Body of pancreas (tissue), 4 donors: ENCODE measurements around the gene EHBP1L1. TPM values are rescaled to one million over a fixed set of nuclear protein-coding genes. Genes with fewer than 3 reads are reported as not detected.

Experiments used
- ATAC-seq: fragments of 150-250 bp; one replicate; pipeline ENCODE4 v1.9.1; 2016
- DNase-seq, 4 donors: peaks; one replicate each; pipeline ENCODE4 v3.0.0-alpha.2; 2019
- H3K27ac ChIP-seq, 4 donors: fragments of 200-600 bp; sonication (generic); 1 replicate in 3 of 4; 2 replicates in 1 of 4; pipeline versions ENCODE4 v1.5.1 to v1.6.1; 2016 to 2019; ENCODE audit warnings: mild to moderate bottlenecking in 1 of 4, mixed read lengths in 1 of 4, moderate library complexity in 1 of 4
- H3K27me3 ChIP-seq, 2 donors: fragments of 200-600 bp; sonication (generic); one replicate each; pipeline ENCODE4 v1.6.0; 2016; ENCODE audit warnings: mild to moderate bottlenecking in 1 of 2
- H3K36me3 ChIP-seq, 2 donors: fragments of 200-600 bp; sonication (generic); replicated peaks in 1 of 2; 2 replicates each; pipeline ENCODE4 v1.5.1; 2016; ENCODE audit warnings: low read depth in 2 of 2; ENCODE audit not compliant: insufficient read depth in 1 of 2
- H3K4me1 ChIP-seq: fragments of 200-600 bp; sonication (generic); one replicate; pipeline ENCODE4 v1.6.0; 2016
- H3K4me3 ChIP-seq, 2 donors: fragments of 200-600 bp; sonication (generic); 1 replicate in 1 of 2; 2 replicates in 1 of 2; pipeline ENCODE4 v1.5.1; 2016 to 2019
- H3K9me3 ChIP-seq, 3 donors: fragments of 200-600 bp; sonication (generic); 1 replicate in 2 of 3; 2 replicates in 1 of 3; pipeline ENCODE4 v1.5.1; 2016
- CTCF ChIP-seq, 7 experiments: fragments of 450-650 bp in 4 of 7; fragments of 200-600 bp in 3 of 7; sonication (generic) in 3 of 7; IDR thresholded peaks; one replicate each; pipeline ENCODE4 v1.5.1; 2016 to 2019; ENCODE audit warnings: antibody characterized with exemption in 7 of 7
- POLR2A ChIP-seq, 3 donors: fragments of 450-650 bp; IDR thresholded peaks; one replicate each; pipeline ENCODE4 v1.6.1; 2016; ENCODE audit warnings: antibody characterized with exemption in 3 of 3, mild to moderate bottlenecking in 2 of 3
- WGBS, 2 donors: methylation state at CpG; one replicate each; pipeline ENCODE4 v1.1.5; 2017; 5-methylcytosine and 5-hydroxymethylcytosine counted together
- intact Hi-C: fragments of 100-400 bp; cut with DNase I; formaldehyde crosslinking; loops from one replicate; pipeline ENCODE4 v1.15.1; 2023
- total RNA-seq, 2 donors: library from RNA; depleted of rRNA; stranded (reverse); fragments of >200 nt; gene quantifications; one replicate each; pipeline ENCODE4 v1.1.0, GENCODE V29; 2016

The EHBP1L1 gene
- total RNA-seq, 2 donors from 2014 or later = 35.0 to 76.1 TPM

GRCh38 chr11:65554842-65555430 lies 20.9 kb upstream of the EHBP1L1 start:
- Histone ChIP-seq H3K36me3 (no peaks in the 10 kb centered on the region), H3K9me3 (no peaks in the 10 kb centered on the region), H3K4me1 (peaks cover 61% of the 10 kb centered on the region), H3K27ac (no peak overlapping the region), H3K4me3 (no peak overlapping the region), H3K27me3 (no peaks in the 10 kb centered on the region)
- WGBS, 2 donors = 71 to 92% methylated on average over 4 of the region's 4 CpGs
- intact Hi-C loops = no loop called here
- DNase-seq = no peak
- no peak for ATAC-seq
- TF ChIP-seq CTCF (IDR thresholded peaks at IDR 0.05) = no peak

DNA sequence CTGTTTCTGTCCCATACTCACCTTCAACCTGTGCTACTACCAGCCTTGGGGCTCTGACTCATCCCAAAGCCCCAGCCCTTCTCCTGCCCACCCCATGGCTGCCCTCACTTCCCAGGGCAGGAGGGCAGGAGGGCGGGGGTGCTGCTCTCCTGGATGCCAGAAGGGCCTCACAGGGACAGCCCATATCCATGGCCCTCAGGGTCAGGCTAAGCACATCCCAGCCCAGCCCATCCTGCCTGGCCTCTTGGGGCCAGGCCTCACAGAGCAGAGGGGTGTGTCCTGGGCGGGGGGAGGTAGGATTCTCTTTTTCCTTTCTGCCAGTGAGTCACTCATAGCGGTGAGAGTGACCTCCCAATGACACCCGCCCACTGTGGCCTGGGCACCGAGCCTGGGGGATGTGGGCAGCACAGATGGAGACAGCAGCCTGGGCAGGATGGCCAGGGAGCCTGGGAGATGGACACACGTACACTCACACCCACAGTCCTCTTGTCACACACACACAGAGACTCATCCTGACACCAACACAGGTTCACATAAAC lies 20.1 kb upstream of the EHBP1L1 start:
- H3K4me3 ChIP-seq = no peak overlapping the region
- TF ChIP-seq POLR2A (IDR thresholded peaks at IDR 0.05) = no peak
- TF ChIP-seq CTCF (IDR thresholded peaks at IDR 0.05) = no peak
- WGBS, 2 donors = 48 to 51% methylated on average over 4 to 5 of the region's 6 CpGs
- no peaks in the 10 kb centered on the region for H3K27me3 ChIP-seq
- no peak for ATAC-seq
- H3K27ac ChIP-seq = peak overlapping the region in 2 of 4 donors; percentile 86 to 92
- peak in 3 of 4 donors; percentile 35 to 43 (median 41) for DNase-seq
- H3K9me3 ChIP-seq = no peaks in the 10 kb centered on the region
- intact Hi-C loops = no loop called here
- H3K36me3 ChIP-seq = no peaks in the 10 kb centered on the region
- peaks cover 69% of the 10 kb centered on the region for H3K4me1 ChIP-seq

- ATAC-seq (no peak), DNase-seq (no peak)
- intact Hi-C loops = no loop called here
- no peak for TF ChIP-seq POLR2A (IDR thresholded peaks at IDR 0.05)
- Histone ChIP-seq H3K36me3 (no peaks in the 10 kb centered on the region), H3K4me3 (no peak overlapping the region), H3K27me3 (no peaks in the 10 kb centered on the region), H3K27ac (peak overlapping the region; percentile 86 to 96 (median 92)), H3K9me3 (no peaks in the 10 kb centered on the region), H3K4me1 (peaks cover 64% of the 10 kb centered on the region)
- WGBS, 2 donors = 71 to 76% methylated on average over 12 of the region's 12 CpGs
Observed at GRCh38 chr11:65556470-65557279, 19.2 kb upstream of the EHBP1L1 start.

DNA sequence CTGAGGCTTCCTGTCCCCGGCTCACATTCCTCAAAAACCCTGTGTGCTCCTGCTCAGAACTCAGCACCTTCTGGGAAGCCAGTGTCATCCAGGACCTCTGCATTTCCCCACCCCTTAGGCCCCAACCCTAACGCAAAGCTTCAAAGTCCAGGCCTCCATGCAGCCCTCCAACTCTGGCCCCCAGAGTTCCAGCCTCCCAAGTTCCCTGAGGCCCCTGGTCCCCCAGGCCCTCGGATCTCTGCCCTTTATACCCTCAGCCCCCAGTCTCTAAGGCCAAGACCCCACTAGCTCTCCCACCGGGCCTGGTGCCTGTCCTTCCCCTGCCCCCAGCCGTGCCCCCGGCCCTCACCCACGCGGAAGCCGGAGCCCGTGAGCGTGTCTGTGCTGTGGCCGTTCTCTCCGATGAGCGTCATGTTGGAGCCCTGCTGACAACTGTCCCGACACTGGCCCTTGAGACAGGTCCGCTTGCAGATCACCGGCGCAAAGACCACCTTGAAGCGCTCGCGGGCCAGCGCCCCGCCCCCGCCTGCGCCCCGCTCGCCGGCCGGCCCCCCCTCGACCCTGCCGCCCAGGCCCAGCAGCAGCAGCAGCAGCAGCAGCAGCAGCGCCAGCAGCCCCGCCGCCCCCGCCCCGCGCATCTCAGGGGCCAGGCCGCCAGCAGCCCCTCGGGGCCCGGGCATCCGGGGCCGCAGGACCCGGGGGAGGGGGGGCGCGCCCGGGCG lies 18.4 kb upstream of the EHBP1L1 start:
- intact Hi-C loops = no loop called here
- WGBS, 2 donors = 1 to 15% methylated on average over 3 to 23 of the region's 47 CpGs
- Histone ChIP-seq H3K4me1 (peaks cover 56% of the 10 kb centered on the region), H3K36me3 (no peaks in the 10 kb centered on the region), H3K4me3 (no peak overlapping the region), H3K9me3 (no peaks in the 10 kb centered on the region), H3K27me3 (no peaks in the 10 kb centered on the region), H3K27ac (peak overlapping the region; percentile 86 to 96 (median 92))
- ATAC-seq = no peak
- DNase-seq = peak in 1 of 4 donors; percentile 35
- TF ChIP-seq CTCF (IDR thresholded peaks at IDR 0.05) (no peak), POLR2A (IDR thresholded peaks at IDR 0.05) (no peak)
